A549 treated with AZD9567 at 1 μM for 4 hours (cell line): Measurements from ENCODE around the gene BRWD1. TPM values are rescaled to one million over a fixed set of nuclear protein-coding genes. Genes with fewer than 3 reads are reported as not detected.

Experiments used
- total RNA-seq: library from RNA; stranded (reverse); fragments of 200-300 nt; extraction: Qiagen RNA extraction; gene quantifications from 5 replicates; pipeline ENCODE4 v1.2.3, GENCODE V29; 2022; ENCODE audit not compliant: insufficient read depth

The BRWD1 gene
- total RNA-seq: 6.8 to 11.3 TPM (median 9.8 TPM) in 5 replicates

GRCh38 chr21:39313571-39314142 is at the start of gene BRWD1:
TSS of gene BRWD1 (minus strand) at chr21:39313632. CDS start at chr21:39313491, 141 bp downstream.

GRCh38 chr21:39348355-39349210 is 35.2 kb upstream of the BRWD1 start, which contains the start of gene HMGN1:
TSS of gene HMGN1 (minus strand) at chr21:39349088. CDS start at chr21:39348917, 171 bp downstream.

DNA sequence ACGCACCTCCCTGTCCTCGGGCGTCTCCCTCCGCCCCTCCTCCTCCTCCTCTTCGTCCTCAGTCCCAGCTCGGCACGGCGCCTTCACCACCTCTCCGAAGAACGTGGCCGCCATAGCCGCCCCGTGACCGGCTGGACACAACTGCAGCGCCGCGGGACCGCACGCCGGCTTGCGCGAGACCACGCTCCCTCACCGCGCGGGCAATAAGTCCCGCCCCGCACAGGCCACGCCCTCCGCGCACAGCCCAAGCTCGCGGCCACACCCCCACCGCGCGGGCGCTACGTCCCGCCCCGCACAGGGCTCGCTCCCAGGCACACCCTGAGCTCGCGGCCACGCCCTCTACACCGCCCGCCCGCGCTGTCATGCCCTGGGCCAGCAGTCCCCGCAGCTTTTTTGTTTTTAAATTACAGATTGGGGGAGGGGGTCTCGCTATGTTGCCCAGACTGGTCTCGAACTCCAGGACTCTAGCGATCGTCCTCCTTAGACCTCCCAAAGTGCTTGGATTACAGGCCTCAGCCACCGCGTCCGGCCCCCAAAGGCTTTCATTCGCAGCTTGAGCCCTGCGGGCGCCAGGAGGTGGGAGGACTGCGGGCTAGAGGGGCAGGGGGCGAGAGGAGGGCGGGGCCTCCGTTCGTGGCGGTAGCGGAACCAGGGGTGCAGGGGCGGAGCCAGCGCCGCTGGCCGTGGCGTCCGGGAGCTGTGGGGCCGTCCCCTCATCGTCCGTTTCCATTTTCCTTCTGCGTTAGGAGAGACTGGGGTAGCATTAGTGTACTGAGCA is 130.0 kb downstream of the BRWD1 start, which contains the start of gene PSMG1:
Gene PSMG1, minus strand, starts transcription at position 180 of the 778 bp plus-strand sequence. Its CDS starts 66 bp downstream, at position 114.

Other genes with a start within 250 kb of the BRWD1 start
- gene PSMG1, start 130.2 kb downstream of the BRWD1 start, total RNA-seq: 79.9 to 96.2 TPM (median 86.9 TPM) in 5 replicates
- 159 to 191 TPM (median 181 TPM) in 5 replicates for gene HMGN1, start 35.5 kb upstream of the BRWD1 start, total RNA-seq
- 1.4 to 3.2 TPM (median 1.5 TPM) in 5 replicates for gene LCA5L, start 132.1 kb upstream of the BRWD1 start, total RNA-seq
- 0.37 to 1.2 TPM (median 0.91 TPM) in 4 of 5 replicates, not detected in the other for gene SH3BGR, start 138.3 kb upstream of the BRWD1 start, total RNA-seq